ENCODE measurements around the gene ADCY9.

DNA sequence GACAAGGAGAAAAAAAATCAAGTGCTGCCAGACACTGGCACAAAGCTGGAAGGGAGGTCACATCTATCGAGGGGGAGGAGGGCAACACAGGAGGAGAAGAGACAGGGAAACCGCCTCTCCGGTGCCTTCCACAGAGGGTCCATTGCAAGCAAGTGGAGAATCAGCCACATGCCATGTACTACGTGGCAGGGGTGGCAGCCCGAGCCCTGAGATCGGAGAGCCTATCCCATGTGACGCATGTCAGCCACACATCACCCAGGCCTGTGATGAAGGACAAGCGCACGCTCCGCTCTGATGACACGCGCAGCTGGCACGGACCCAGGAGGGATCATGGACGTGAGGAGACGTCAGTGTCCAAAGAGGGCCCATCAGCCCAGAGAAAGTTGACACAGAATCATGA is 30.1 kb downstream of the ADCY9 start:
- TF ChIP-seq EP300 (IDR thresholded peaks at IDR 0.05) (no peak), MYC (IDR thresholded peaks at IDR 0.05; ENCODE audit: borderline replicate concordance, low read length) (no peak)
- TF ChIP-seq, protein P1, sequence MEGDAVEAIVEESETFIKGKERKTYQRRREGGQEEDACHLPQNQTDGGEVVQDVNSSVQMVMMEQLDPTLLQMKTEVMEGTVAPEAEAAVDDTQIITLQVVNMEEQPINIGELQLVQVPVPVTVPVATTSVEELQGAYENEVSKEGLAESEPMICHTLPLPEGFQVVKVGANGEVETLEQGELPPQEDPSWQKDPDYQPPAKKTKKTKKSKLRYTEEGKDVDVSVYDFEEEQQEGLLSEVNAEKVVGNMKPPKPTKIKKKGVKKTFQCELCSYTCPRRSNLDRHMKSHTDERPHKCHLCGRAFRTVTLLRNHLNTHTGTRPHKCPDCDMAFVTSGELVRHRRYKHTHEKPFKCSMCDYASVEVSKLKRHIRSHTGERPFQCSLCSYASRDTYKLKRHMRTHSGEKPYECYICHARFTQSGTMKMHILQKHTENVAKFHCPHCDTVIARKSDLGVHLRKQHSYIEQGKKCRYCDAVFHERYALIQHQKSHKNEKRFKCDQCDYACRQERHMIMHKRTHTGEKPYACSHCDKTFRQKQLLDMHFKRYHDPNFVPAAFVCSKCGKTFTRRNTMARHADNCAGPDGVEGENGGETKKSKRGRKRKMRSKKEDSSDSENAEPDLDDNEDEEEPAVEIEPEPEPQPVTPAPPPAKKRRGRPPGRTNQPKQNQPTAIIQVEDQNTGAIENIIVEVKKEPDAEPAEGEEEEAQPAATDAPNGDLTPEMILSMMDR (IDR thresholded peaks at IDR 0.05): no peak
- TF ChIP-seq, protein P2, sequence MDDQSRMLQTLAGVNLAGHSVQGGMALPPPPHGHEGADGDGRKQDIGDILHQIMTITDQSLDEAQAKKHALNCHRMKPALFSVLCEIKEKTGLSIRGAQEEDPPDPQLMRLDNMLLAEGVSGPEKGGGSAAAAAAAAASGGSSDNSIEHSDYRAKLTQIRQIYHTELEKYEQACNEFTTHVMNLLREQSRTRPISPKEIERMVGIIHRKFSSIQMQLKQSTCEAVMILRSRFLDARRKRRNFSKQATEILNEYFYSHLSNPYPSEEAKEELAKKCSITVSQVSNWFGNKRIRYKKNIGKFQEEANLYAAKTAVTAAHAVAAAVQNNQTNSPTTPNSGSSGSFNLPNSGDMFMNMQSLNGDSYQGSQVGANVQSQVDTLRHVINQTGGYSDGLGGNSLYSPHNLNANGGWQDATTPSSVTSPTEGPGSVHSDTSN (IDR thresholded peaks at IDR 0.05): no peak
- TF ChIP-seq, protein P3, sequence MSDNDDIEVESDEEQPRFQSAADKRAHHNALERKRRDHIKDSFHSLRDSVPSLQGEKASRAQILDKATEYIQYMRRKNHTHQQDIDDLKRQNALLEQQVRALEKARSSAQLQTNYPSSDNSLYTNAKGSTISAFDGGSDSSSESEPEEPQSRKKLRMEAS (IDR thresholded peaks at IDR 0.05): no peak
- TF ChIP-seq, protein P4, sequence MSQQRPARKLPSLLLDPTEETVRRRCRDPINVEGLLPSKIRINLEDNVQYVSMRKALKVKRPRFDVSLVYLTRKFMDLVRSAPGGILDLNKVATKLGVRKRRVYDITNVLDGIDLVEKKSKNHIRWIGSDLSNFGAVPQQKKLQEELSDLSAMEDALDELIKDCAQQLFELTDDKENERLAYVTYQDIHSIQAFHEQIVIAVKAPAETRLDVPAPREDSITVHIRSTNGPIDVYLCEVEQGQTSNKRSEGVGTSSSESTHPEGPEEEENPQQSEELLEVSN (IDR thresholded peaks at IDR 0.05; ENCODE audit: borderline replicate concordance, low read depth): no peak
- TF ChIP-seq, protein P5, sequence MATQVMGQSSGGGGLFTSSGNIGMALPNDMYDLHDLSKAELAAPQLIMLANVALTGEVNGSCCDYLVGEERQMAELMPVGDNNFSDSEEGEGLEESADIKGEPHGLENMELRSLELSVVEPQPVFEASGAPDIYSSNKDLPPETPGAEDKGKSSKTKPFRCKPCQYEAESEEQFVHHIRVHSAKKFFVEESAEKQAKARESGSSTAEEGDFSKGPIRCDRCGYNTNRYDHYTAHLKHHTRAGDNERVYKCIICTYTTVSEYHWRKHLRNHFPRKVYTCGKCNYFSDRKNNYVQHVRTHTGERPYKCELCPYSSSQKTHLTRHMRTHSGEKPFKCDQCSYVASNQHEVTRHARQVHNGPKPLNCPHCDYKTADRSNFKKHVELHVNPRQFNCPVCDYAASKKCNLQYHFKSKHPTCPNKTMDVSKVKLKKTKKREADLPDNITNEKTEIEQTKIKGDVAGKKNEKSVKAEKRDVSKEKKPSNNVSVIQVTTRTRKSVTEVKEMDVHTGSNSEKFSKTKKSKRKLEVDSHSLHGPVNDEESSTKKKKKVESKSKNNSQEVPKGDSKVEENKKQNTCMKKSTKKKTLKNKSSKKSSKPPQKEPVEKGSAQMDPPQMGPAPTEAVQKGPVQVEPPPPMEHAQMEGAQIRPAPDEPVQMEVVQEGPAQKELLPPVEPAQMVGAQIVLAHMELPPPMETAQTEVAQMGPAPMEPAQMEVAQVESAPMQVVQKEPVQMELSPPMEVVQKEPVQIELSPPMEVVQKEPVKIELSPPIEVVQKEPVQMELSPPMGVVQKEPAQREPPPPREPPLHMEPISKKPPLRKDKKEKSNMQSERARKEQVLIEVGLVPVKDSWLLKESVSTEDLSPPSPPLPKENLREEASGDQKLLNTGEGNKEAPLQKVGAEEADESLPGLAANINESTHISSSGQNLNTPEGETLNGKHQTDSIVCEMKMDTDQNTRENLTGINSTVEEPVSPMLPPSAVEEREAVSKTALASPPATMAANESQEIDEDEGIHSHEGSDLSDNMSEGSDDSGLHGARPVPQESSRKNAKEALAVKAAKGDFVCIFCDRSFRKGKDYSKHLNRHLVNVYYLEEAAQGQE (IDR thresholded peaks at IDR 0.05): no peak

All from A549 (cell line).